ENCODE measurements around the gene CAPN7.

Gene CAPN7

GRCh38 chr3:15266510-15267376 lies 60.7 kb downstream of the CAPN7 start:
- Mint-ChIP-seq H3K36me3 (peaks cover 12 to 20% of the 10 kb centered on the region in 2 donors), H3K4me3 (no peak overlapping the region), H3K4me1 (peaks cover 39 to 62% of the 10 kb centered on the region in 2 donors), H3K9me3 (no peaks in the 10 kb centered on the region), H3K27me3 (no peaks in the 10 kb centered on the region), H3K27ac (peak overlapping the region; percentile 21)
- ATAC-seq (replicated peaks) (no peak), DNase-seq (no peak)

- H3K36me3 Mint-ChIP-seq: peaks cover 12 to 21% of the 10 kb centered on the region in 2 donors
- H3K4me1 Mint-ChIP-seq: peaks cover 46 to 68% of the 10 kb centered on the region in 2 donors
- H3K27ac Mint-ChIP-seq: no peak overlapping the region
- no peaks in the 10 kb centered on the region for H3K27me3 Mint-ChIP-seq
- H3K4me3 Mint-ChIP-seq: no peak overlapping the region
- no peaks in the 10 kb centered on the region for H3K9me3 Mint-ChIP-seq
- DNase-seq: no peak
- no peak for ATAC-seq (replicated peaks)
Measured at GRCh38 chr3:15267502-15267901, 61.5 kb downstream of the CAPN7 start.

- H3K36me3 Mint-ChIP-seq: peaks cover 12 to 22% of the 10 kb centered on the region in 2 donors
- H3K9me3 Mint-ChIP-seq: no peaks in the 10 kb centered on the region
- no peak overlapping the region for H3K27ac Mint-ChIP-seq
- no peaks in the 10 kb centered on the region for H3K27me3 Mint-ChIP-seq
- H3K4me3 Mint-ChIP-seq: no peak overlapping the region
- peaks cover 49 to 74% of the 10 kb centered on the region in 2 donors for H3K4me1 Mint-ChIP-seq
- DNase-seq (peak; percentile 72), ATAC-seq (replicated peaks) (peak; percentile 63 to 67)
Measured at GRCh38 chr3:15268033-15268631, 62.1 kb downstream of the CAPN7 start.

- DNase-seq: peak; percentile 78
- peaks cover 55 to 86% of the 10 kb centered on the region in 2 donors for H3K4me1 Mint-ChIP-seq
Measured at GRCh38 chr3:15269091-15269989, 63.3 kb downstream of the CAPN7 start.

GRCh38 chr3:15271030-15271429 lies 65.0 kb downstream of the CAPN7 start:
- no peak for ATAC-seq (replicated peaks)
- DNase-seq: no peak
- no peak overlapping the region for H3K4me3 Mint-ChIP-seq
- peaks cover 55 to 90% of the 10 kb centered on the region in 2 donors for H3K4me1 Mint-ChIP-seq
- peaks cover 15 to 26% of the 10 kb centered on the region in 2 donors for H3K36me3 Mint-ChIP-seq
- no peak overlapping the region for H3K27ac Mint-ChIP-seq
- peaks cover 0 to 2% of the 10 kb centered on the region in 2 donors for H3K9me3 Mint-ChIP-seq
- H3K27me3 Mint-ChIP-seq: no peaks in the 10 kb centered on the region

More at GRCh38 chr3:15269091-15269989, 63.3 kb downstream of the CAPN7 start:
- peak overlapping the region; percentile 82 for H3K27ac Mint-ChIP-seq
- peak; percentile 67 to 69 for ATAC-seq (replicated peaks)
- no peaks in the 10 kb centered on the region for H3K27me3 Mint-ChIP-seq
- peaks cover 12 to 29% of the 10 kb centered on the region in 2 donors for H3K36me3 Mint-ChIP-seq
- peak overlapping the region; percentile 41 to 51 for H3K4me3 Mint-ChIP-seq
- no peaks in the 10 kb centered on the region for H3K9me3 Mint-ChIP-seq

- DNase-seq (peak; percentile 78), ATAC-seq (replicated peaks) (peak; percentile 77 to 82)
- Mint-ChIP-seq H3K27ac (peak overlapping the region; percentile 89), H3K36me3 (peaks cover 10 to 22% of the 10 kb centered on the region in 2 donors), H3K4me1 (peaks cover 57 to 88% of the 10 kb centered on the region in 2 donors), H3K9me3 (peaks cover 0 to 2% of the 10 kb centered on the region in 2 donors), H3K27me3 (no peaks in the 10 kb centered on the region), H3K4me3 (peak overlapping the region; percentile 60 to 69)
Measured at GRCh38 chr3:15271785-15272381, 65.8 kb downstream of the CAPN7 start.

- peak overlapping the region; percentile 89 for H3K27ac Mint-ChIP-seq
- ATAC-seq (replicated peaks) (no peak), DNase-seq (no peak)
- H3K36me3 Mint-ChIP-seq: peaks cover 8 to 22% of the 10 kb centered on the region in 2 donors
- no peaks in the 10 kb centered on the region for H3K27me3 Mint-ChIP-seq
- peaks cover 63 to 90% of the 10 kb centered on the region in 2 donors for H3K4me1 Mint-ChIP-seq
- peak overlapping the region in 1 of 2 donors; percentile 17 for H3K4me3 Mint-ChIP-seq
- peaks cover 0 to 2% of the 10 kb centered on the region in 2 donors for H3K9me3 Mint-ChIP-seq
Measured at GRCh38 chr3:15272426-15273196, 66.6 kb downstream of the CAPN7 start.

GRCh38 chr3:15273227-15273626 lies 67.2 kb downstream of the CAPN7 start:
- H3K9me3 Mint-ChIP-seq: peaks cover 0 to 2% of the 10 kb centered on the region in 2 donors
- H3K36me3 Mint-ChIP-seq: peaks cover 8 to 22% of the 10 kb centered on the region in 2 donors
- H3K4me3 Mint-ChIP-seq: no peak overlapping the region

GRCh38 chr3:15276028-15276724 lies 70.1 kb downstream of the CAPN7 start:
- Mint-ChIP-seq H3K36me3 (peaks cover 4 to 16% of the 10 kb centered on the region in 2 donors), H3K9me3 (peaks cover 0 to 2% of the 10 kb centered on the region in 2 donors), H3K27me3 (no peaks in the 10 kb centered on the region), H3K4me1 (peaks cover 61 to 94% of the 10 kb centered on the region in 2 donors), H3K4me3 (no peak overlapping the region), H3K27ac (no peak overlapping the region)
- ATAC-seq (replicated peaks) (no peak), DNase-seq (no peak)

More at GRCh38 chr3:15273227-15273626, 67.2 kb downstream of the CAPN7 start:
- Mint-ChIP-seq H3K27ac (peak overlapping the region; percentile 93), H3K27me3 (no peaks in the 10 kb centered on the region), H3K4me1 (peaks cover 62 to 90% of the 10 kb centered on the region in 2 donors)
- DNase-seq (no peak), ATAC-seq (replicated peaks) (no peak)

GRCh38 chr3:15277861-15278500 lies 71.9 kb downstream of the CAPN7 start:
- H3K36me3 Mint-ChIP-seq: peaks cover 4 to 16% of the 10 kb centered on the region in 2 donors
- H3K4me3 Mint-ChIP-seq: no peak overlapping the region
- no peaks in the 10 kb centered on the region for H3K27me3 Mint-ChIP-seq
- ATAC-seq (replicated peaks): no peak
- peak overlapping the region; percentile 21 for H3K27ac Mint-ChIP-seq
- DNase-seq: no peak
- peaks cover 55 to 79% of the 10 kb centered on the region in 2 donors for H3K4me1 Mint-ChIP-seq
- H3K9me3 Mint-ChIP-seq: peaks cover 0 to 2% of the 10 kb centered on the region in 2 donors

GRCh38 chr3:15279205-15279604 lies 73.2 kb downstream of the CAPN7 start:
- Mint-ChIP-seq H3K4me1 (peaks cover 58 to 79% of the 10 kb centered on the region in 2 donors), H3K4me3 (no peak overlapping the region), H3K36me3 (peaks cover 5 to 9% of the 10 kb centered on the region in 2 donors), H3K27me3 (no peaks in the 10 kb centered on the region), H3K27ac (peak overlapping the region; percentile 9), H3K9me3 (peaks cover 0 to 2% of the 10 kb centered on the region in 2 donors)
- DNase-seq (no peak), ATAC-seq (replicated peaks) (peak; percentile 14 to 44)

All from stimulated activated naive B cell treated with anti-CD40 and anti-IgM and Interleukin-4, amounts not matched to agents 10 μg/mL and 1 μg/mL and 100 μg/mL, for 72 hours (primary cell).